Measurements from ENCODE around the gene EML4. TPM values are rescaled to one million over a fixed set of nuclear protein-coding genes. Genes with fewer than 3 reads are reported as not detected.
"Not testable (repeated sequence)": the region's sequence is repeated elsewhere in the genome, so short reads cannot be mapped to it uniquely, and the experiment has no call there.

Gene EML4
- total RNA-seq, 1 experiment from 2014 or later = 93.7 TPM

DNA sequence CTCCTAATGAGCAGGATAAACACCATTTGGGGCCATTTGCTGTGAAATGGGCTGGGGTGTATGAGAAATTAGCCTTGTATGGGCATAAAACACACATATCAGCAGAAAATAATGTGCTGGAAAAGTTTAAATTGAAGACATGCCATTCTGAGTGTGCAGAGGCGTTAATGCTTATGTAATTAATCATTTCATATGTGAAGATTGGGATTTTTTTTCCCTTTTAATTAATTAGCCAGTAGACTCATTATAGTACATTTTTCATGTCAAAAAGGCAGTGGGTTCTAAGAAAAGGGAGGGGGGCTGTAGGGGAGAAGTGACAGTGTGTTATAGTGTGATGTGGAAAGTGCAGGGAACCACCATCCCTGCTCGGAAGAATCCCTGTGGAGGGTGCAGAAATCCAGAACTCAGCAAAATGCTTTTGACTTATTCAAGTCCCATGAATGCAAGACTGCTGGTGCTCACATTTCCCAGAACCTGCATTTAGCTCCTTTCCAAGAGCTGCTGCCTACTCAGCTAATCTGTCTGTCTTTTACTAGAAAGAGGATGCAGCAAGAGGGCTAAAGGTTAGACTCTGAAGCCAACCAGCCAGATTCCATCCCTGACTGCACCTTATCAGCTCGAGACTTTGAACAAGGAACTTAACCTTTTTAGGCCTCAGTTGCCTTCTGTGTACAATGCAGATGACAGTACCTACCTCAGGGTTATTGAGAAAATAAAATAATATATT, 203.5 kb downstream of the EML4 start:
- TF ChIP-seq, protein P1, sequence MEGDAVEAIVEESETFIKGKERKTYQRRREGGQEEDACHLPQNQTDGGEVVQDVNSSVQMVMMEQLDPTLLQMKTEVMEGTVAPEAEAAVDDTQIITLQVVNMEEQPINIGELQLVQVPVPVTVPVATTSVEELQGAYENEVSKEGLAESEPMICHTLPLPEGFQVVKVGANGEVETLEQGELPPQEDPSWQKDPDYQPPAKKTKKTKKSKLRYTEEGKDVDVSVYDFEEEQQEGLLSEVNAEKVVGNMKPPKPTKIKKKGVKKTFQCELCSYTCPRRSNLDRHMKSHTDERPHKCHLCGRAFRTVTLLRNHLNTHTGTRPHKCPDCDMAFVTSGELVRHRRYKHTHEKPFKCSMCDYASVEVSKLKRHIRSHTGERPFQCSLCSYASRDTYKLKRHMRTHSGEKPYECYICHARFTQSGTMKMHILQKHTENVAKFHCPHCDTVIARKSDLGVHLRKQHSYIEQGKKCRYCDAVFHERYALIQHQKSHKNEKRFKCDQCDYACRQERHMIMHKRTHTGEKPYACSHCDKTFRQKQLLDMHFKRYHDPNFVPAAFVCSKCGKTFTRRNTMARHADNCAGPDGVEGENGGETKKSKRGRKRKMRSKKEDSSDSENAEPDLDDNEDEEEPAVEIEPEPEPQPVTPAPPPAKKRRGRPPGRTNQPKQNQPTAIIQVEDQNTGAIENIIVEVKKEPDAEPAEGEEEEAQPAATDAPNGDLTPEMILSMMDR (conservative IDR thresholded peaks at IDR 0.05; ENCODE audit: low read depth, low read length) = no peak
- TF ChIP-seq EZH2 (IDR thresholded peaks at IDR 0.05; ENCODE audit: borderline replicate concordance, low read depth, low read length, poor library complexity, severe bottlenecking) = no peak
- Histone ChIP-seq H3K27ac (ENCODE audit: low read depth, low read length, poor library complexity, severe bottlenecking) (no peak overlapping the region), H3K9me3 (ENCODE audit: low read depth, low read length, poor library complexity, severe bottlenecking) (no peaks in the 10 kb centered on the region), H3K4me3 (ENCODE audit: low read depth, low read length, poor library complexity, severe bottlenecking) (no peak overlapping the region), H3K4me1 (ENCODE audit: insufficient read depth, low read length, poor library complexity, severe bottlenecking) (peaks cover 23% of the 10 kb centered on the region), H3K27me3 (replicated peaks; ENCODE audit: insufficient read depth, low read depth, low read length, poor library complexity) (no peaks in the 10 kb centered on the region), H3K36me3 (ENCODE audit: insufficient read depth, low read length, poor library complexity, severe bottlenecking) (no peaks in the 10 kb centered on the region)
- ChIA-PET CTCF (interaction anchor here (0.6 kb wide), 1 partner anchor 14 kb away, joined by 3 read pairs; no protein-coding TSS in a partner anchor), POLR2A (ENCODE audit: low non-redundant PET) (no interaction called here)
- no TSS peak for BruUV-seq (replicated peaks)
- intact Hi-C loops (cut with micrococcal nuclease; ENCODE audit: unreplicated experiment) = no loop called here
- DNase-seq (ENCODE audit: low spot score) = no peak

DNA sequence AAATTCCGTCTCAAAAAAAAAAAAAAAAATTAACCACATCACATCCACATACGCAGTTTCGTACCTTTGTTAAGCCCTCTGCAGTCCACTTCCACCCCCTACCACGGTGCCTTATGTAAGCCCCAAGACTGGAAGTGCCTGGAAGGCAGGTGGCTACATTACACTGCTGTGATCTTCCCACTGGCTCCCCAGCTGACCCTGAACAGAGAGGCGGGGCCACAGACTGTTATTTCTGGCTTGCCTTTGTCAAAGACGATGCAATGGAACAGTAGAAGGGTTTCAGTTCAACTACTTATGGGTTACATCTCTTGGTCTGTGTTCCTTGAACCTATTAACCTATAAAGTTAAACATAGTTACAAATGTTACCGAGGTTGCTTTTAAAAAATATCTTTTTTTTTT, 207.6 kb downstream of the EML4 start:
- H3K27ac ChIP-seq (ENCODE audit: low read depth, low read length, poor library complexity, severe bottlenecking) = no peak overlapping the region
- H3K4me3 ChIP-seq (ENCODE audit: low read depth, low read length, poor library complexity, severe bottlenecking) = no peak overlapping the region
- no peaks in the 10 kb centered on the region for H3K9me3 ChIP-seq (ENCODE audit: low read depth, low read length, poor library complexity, severe bottlenecking)
- H3K27me3 ChIP-seq (replicated peaks; ENCODE audit: insufficient read depth, low read depth, low read length, poor library complexity) = no peaks in the 10 kb centered on the region
- peaks cover 6% of the 10 kb centered on the region for H3K4me1 ChIP-seq (ENCODE audit: insufficient read depth, low read length, poor library complexity, severe bottlenecking)
- DNase-seq (ENCODE audit: low spot score) = no peak
- ChIA-PET POLR2A (ENCODE audit: low non-redundant PET) (interaction anchor here (0.5 kb wide), 1 partner anchor 71 kb away, joined by 4 read pairs; no protein-coding TSS in a partner anchor), CTCF (no interaction called here)
- H3K36me3 ChIP-seq (ENCODE audit: insufficient read depth, low read length, poor library complexity, severe bottlenecking) = no peaks in the 10 kb centered on the region
- intact Hi-C loops (cut with micrococcal nuclease; ENCODE audit: unreplicated experiment) = no loop called here
- TF ChIP-seq, protein P1 (conservative IDR thresholded peaks at IDR 0.05; ENCODE audit: low read depth, low read length) = no peak
- TF ChIP-seq EZH2 (IDR thresholded peaks at IDR 0.05; ENCODE audit: borderline replicate concordance, low read depth, low read length, poor library complexity, severe bottlenecking) = no peak
- BruUV-seq (replicated peaks) = no TSS peak

DNA sequence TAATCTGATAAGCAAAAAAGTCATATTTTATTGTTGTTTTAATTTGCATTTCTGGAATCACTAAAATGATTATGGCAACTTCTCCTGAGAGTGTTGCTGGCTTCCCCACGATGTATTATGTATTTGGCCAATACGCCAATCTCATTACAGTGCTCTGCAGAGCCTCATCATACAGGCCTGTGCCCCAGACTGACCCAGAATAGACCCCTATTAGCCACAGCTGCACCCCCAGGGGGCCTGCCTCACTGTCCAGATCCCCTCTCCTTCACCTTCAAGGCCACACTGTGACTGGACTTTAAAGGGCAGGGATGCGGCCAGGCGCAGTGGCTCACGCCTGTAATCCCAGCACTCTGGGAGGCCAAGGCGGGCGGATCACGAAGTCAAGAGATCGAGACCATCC, 209.3 kb downstream of the EML4 start:
- TF ChIP-seq EZH2 (IDR thresholded peaks at IDR 0.05; ENCODE audit: borderline replicate concordance, low read depth, low read length, poor library complexity, severe bottlenecking) = no peak
- TF ChIP-seq, protein P1 (conservative IDR thresholded peaks at IDR 0.05; ENCODE audit: low read depth, low read length) = no peak
- no peak for DNase-seq (ENCODE audit: low spot score)
- Histone ChIP-seq H3K4me3 (ENCODE audit: low read depth, low read length, poor library complexity, severe bottlenecking) (no peak overlapping the region), H3K27me3 (replicated peaks; ENCODE audit: insufficient read depth, low read depth, low read length, poor library complexity) (no peaks in the 10 kb centered on the region), H3K4me1 (ENCODE audit: insufficient read depth, low read length, poor library complexity, severe bottlenecking) (peaks cover 3% of the 10 kb centered on the region), H3K9me3 (ENCODE audit: low read depth, low read length, poor library complexity, severe bottlenecking) (no peaks in the 10 kb centered on the region), H3K27ac (ENCODE audit: low read depth, low read length, poor library complexity, severe bottlenecking) (no peak overlapping the region), H3K36me3 (ENCODE audit: insufficient read depth, low read length, poor library complexity, severe bottlenecking) (no peaks in the 10 kb centered on the region)
- POLR2A ChIA-PET (ENCODE audit: low non-redundant PET) = no interaction called here
- BruUV-seq (replicated peaks) = no TSS peak
- intact Hi-C loops (cut with micrococcal nuclease; ENCODE audit: unreplicated experiment) = no loop called here
- CTCF ChIA-PET = no interaction called here

DNA sequence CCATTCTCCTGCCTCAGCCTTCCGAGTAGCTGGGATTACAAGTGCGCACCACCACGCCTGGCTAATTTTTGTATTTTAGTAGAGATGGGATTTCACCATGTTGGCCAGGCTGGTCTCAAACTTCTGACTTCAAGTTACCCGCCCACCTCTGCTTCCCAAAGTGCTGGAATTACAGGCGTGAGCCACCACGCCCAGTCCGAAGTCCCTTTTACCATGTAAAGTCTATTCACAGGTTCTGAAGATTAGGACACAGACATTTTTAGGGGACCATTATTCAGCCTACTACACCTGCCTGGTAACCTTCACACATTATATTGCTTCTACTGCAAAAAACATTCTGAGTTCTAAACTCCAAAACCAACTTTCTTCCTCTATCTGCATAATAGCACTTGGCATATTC, 210.9 kb downstream of the EML4 start:
- CTCF ChIA-PET = not testable (repeated sequence)

More for the DNA sequence above, 210.9 kb downstream of the EML4 start:
- H3K27me3 ChIP-seq (replicated peaks; ENCODE audit: insufficient read depth, low read depth, low read length, poor library complexity); BruUV-seq (replicated peaks); POLR2A ChIA-PET (ENCODE audit: low non-redundant PET); H3K4me1 ChIP-seq (ENCODE audit: insufficient read depth, low read length, poor library complexity, severe bottlenecking); H3K36me3 ChIP-seq (ENCODE audit: insufficient read depth, low read length, poor library complexity, severe bottlenecking); H3K27ac ChIP-seq (ENCODE audit: low read depth, low read length, poor library complexity, severe bottlenecking); DNase-seq (ENCODE audit: low spot score); H3K9me3 ChIP-seq (ENCODE audit: low read depth, low read length, poor library complexity, severe bottlenecking); H3K4me3 ChIP-seq (ENCODE audit: low read depth, low read length, poor library complexity, severe bottlenecking): not testable (repeated sequence)
- intact Hi-C loops (cut with micrococcal nuclease; ENCODE audit: unreplicated experiment) = loop anchor here (10.0 kb wide), 1 partner anchor 285 kb away; no protein-coding TSS in a partner anchor

All from A673 (cell line).